ENCODE measurements around the gene PTPRC.

The PTPRC gene

GRCh38 chr1:198708761-198709525, 70.1 kb downstream of the PTPRC start:
- DNase-seq = no peak

GRCh38 chr1:198711837-198712236, 73.0 kb downstream of the PTPRC start:
- DNase-seq = no peak

GRCh38 chr1:198713081-198713480, 74.2 kb downstream of the PTPRC start:
- DNase-seq = no peak

- no peak for DNase-seq
These were observed 75.4 kb downstream of the PTPRC start for GRCh38 chr1:198714271-198714670.

- DNase-seq = no peak
These were observed 77.2 kb downstream of the PTPRC start for GRCh38 chr1:198716051-198716450.

- DNase-seq = no peak
These were observed 78.7 kb downstream of the PTPRC start for GRCh38 chr1:198717510-198717909.

- DNase-seq = no peak
These were observed 84.3 kb downstream of the PTPRC start for GRCh38 chr1:198723127-198723526.

- DNase-seq = no peak
These were observed 86.2 kb downstream of the PTPRC start for GRCh38 chr1:198725090-198725489.

GRCh38 chr1:198726455-198726854, 87.6 kb downstream of the PTPRC start:
- no peak for DNase-seq

- no peak for DNase-seq
These were observed 90.5 kb downstream of the PTPRC start for GRCh38 chr1:198729195-198729863.

- no peak for DNase-seq
These were observed 92.1 kb downstream of the PTPRC start for GRCh38 chr1:198730952-198731351.

- DNase-seq = no peak
These were observed 95.6 kb downstream of the PTPRC start for GRCh38 chr1:198734323-198735008.

GRCh38 chr1:198741744-198742143, 102.9 kb downstream of the PTPRC start:
- DNase-seq = no peak

GRCh38 chr1:198747127-198747526, 108.3 kb downstream of the PTPRC start:
- DNase-seq = no peak

GRCh38 chr1:198749279-198749678, 110.4 kb downstream of the PTPRC start:
- no peak for DNase-seq

- DNase-seq = no peak
These were observed 111.2 kb downstream of the PTPRC start for GRCh38 chr1:198750081-198750480.

GRCh38 chr1:198751741-198752140, 112.9 kb downstream of the PTPRC start:
- DNase-seq = no peak

- DNase-seq = no peak
These were observed 115.8 kb downstream of the PTPRC start for GRCh38 chr1:198754670-198755069.

- DNase-seq = no peak
These were observed 116.9 kb downstream of the PTPRC start for GRCh38 chr1:198755715-198756114.

GRCh38 chr1:198756470-198756869, 117.6 kb downstream of the PTPRC start:
- no peak for DNase-seq

GRCh38 chr1:198761859-198762616, 123.2 kb downstream of the PTPRC start:
- DNase-seq = peak; percentile 37

- DNase-seq = no peak
These were observed 124.5 kb downstream of the PTPRC start for GRCh38 chr1:198763298-198763714.

- no peak for DNase-seq
These were observed 125.9 kb downstream of the PTPRC start for GRCh38 chr1:198764748-198765147.

Measured in CD4-positive, alpha-beta T cell treated with Interleukin-10 for 1 hour (primary cell).